Posterior cingulate gyrus (tissue), 11 donors: ENCODE measurements around the gene PUS10.

Source experiments
- DNase-seq, 10 donors: peaks; one replicate each; pipeline versions ENCODE4 v3.0.0 to v3.0.0-alpha.2; 2020 to 2021; ENCODE audit warnings: mixed read lengths in 3 of 10
- intact Hi-C: fragments of 100-400 bp; cut with DNase I; formaldehyde crosslinking; loops from one replicate; pipeline ENCODE4 v1.15.1; 2023

PUS10 gene

DNA sequence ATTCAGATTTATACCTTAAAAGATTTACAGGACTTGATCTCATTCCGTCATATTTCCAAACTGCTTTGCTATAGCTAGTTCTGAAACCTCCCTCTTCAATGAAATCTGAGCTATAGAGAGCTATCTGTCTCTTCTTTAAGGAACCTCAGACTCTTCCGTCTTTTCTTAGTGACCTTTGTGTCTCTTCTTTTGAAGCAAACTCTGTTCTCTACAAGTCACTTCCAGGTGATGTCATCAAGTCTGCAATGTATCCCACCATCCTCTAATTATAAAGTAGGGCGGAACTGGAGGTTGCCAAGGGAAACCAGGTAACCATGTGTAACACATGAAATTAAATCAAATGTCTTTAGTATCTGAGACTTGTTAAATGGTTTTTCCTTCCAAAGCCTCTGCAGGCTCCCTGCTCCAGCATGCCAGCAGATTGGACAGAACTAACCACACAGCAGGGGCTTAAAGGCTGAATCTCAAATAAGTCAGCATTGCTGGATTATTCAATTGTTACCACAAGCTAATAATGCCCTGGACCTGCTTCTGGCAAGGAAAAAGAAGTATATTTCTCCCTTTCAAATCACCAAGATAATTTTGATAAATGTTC lies 41.7 kb downstream of the PUS10 start:
- intact Hi-C loops = no loop called here
- no peak for DNase-seq

DNA sequence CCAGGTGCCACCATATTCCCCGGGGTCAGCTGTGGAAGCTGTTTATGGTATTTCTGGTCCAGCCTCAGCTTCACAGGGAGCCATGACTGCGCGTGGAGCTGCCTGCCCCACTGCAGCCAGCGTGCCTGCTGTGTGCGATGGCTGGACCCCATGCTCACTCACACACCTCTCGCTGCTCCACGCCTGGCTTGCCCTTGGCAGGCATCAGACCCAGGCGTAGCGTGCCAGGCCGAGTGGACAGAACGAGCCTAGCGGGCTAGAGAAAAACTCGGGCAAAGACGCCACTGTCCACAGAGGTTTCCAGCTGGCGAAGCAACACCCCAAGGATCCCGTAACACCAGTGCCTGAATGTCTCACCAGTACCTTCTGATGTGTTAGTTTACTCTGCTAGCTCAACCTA lies 43.4 kb downstream of the PUS10 start:
- intact Hi-C loops = no loop called here
- DNase-seq = peak in 2 of 10 donors; percentile 60 to 78

DNA sequence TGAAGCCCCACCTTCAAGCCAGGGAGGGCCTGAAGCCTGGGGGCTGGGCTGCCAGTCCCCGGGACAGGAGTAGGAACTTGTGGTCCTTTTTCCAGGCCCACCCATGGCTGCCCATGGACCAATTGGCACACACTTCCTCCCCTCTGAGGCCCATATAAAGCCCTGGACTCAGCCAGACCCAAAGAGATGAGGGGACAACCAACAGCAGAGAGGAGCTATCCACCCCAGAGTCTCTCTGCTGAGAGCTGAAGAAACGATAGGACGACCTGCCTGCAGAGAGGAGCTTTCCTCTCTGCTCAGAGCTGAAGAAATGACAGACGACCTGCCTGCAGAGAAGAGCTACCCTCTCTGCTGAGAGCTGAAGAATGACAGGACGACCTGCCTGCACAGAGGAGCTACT lies 44.4 kb downstream of the PUS10 start:
- intact Hi-C loops = no loop called here
- no peak for DNase-seq

- intact Hi-C loops = no loop called here
- DNase-seq = peak in 1 of 10 donors; percentile 65
Measured at GRCh38 chr2:60972889-60973656, 45.0 kb downstream of the PUS10 start.

DNA sequence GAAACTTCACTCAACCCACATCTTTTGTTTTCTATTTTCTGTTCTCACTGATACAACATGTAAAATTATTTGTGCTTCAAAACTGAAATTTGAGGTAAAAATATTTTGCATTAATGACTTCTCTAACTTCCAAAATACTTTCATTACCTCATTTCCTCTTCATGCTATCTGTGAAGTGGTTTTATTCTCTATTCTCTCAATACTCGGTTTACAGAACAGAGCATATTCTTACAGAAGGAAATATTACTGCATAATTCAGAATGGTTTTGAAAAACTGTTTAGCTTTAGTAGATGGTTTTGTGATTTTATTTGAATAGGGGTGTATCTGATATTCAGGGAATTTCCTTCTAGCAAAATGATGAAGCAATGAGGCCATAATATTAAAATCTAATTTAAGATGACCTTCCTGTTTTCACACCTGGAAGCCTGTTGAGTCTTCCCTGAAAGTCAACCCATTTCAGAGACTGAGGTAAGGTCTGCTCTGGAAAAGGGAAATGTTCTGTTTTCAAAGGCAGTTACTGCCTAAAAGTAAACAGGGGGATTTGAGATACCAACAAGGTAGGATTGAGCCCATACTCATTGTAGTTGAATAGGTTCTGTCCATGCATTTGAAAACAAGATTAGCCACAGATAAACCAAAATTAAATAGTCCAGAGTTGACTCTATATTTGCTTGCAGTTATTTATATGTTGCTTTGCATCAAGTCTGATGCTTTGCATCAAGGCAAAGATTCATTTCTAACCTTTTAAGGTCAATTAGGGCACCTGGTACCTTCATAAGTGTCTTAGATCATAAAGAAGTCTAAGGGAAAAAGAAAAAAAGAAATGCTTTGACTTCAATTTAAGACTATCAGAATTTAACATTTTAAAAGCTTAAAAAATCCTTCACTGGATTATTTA lies 51.3 kb downstream of the PUS10 start:
- DNase-seq = no peak
- intact Hi-C loops = no loop called here

DNA sequence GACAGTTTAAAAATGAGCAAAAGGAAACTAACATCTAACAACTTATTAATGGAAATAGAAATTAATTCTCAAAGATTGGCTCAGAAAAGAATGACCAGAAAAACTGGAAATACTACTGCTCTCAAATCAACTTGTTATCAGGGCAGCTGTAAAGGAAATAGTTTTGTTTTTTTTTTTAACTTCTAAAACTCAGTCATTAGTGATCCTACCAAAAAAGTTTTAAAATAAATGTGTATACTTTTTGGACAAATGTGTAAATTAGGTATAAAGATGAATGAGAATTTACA lies 52.6 kb downstream of the PUS10 start:
- intact Hi-C loops = no loop called here
- DNase-seq = no peak

DNA sequence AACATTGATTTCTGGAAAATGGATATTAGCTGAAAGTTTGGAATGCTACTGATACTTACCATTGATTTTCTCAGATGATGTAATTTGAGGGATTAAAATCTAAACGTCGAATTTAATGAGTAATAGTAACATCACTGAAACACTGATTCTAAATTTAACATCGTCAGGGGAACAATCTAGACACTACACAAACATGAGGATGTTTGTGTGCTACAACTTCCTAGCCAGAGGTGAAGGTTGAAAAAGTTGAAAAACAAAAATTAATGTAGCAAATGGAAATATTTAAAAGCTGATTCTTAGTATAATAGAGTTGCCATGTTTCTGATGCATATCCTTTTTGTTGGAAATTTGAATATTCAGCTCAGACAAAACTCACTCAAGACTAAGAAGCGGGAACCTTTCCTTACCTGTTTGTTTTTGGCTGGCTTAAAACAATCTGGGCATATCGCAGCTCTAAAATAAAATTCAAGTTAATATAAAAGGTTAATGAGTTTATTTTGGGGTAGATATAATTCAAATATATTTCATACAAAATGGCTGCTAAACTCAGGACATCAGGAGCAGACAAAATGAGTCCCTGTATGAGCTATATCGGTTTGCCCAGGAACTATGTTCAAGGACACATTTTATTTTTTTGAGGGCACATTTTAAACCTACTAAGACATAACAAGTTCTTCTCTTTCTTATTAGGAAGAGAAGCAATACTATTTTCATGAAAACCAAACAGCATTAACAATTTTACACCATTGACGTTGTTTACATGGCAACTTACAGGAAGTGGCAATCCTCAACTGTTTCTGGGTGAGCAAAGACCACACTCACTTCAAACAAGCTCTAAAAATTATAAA lies 53.2 kb downstream of the PUS10 start:
- no peak for DNase-seq
- intact Hi-C loops = no loop called here

- DNase-seq = no peak
- intact Hi-C loops = no loop called here
Measured at GRCh38 chr2:60963190-60963589, 54.9 kb downstream of the PUS10 start.

DNA sequence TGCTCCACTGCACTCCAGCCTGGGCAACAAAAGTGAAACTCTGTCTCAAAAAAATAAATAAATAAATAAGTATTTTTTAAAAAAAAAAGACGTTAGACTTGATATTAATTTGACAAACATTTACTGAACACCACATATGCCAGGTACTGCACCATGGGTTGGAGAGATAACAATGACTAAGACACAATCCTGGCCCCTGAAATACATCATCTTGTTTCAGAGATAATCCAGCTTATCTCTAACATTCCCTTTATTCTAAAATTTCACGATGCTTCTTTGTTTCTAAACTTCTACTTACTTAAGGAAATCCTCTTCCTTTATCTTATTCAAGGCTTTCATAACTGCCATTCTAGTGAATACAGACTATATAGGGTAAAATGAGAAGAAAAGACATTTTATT lies 55.5 kb downstream of the PUS10 start:
- DNase-seq = no peak
- intact Hi-C loops = no loop called here

GRCh38 chr2:60961457-60961856 lies 56.6 kb downstream of the PUS10 start:
- no peak for DNase-seq
- intact Hi-C loops = no loop called here

- intact Hi-C loops = no loop called here
- no peak for DNase-seq
Measured at GRCh38 chr2:60960706-60961105, 57.3 kb downstream of the PUS10 start.

GRCh38 chr2:60959501-60959900 lies 58.6 kb downstream of the PUS10 start:
- DNase-seq = peak in 1 of 10 donors; percentile 75
- intact Hi-C loops = no loop called here

DNA sequence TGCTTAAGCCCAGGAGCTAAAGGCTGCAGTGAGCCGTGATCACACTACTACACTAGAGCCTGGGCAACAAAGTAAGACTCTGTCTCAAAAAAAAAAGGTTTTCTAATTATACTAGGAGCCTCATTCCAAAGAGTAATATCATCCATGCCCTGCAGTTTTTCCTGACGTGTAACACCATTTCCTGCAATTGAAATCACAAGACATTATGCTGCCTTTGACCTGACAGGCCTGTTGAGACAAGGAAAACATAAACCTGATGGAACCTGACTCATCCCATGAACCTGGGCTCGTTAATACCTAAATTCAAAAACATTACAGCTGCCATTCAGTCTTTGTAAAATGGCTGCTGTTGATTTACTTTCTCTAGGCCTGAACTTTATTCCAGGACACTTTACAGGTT lies 59.3 kb downstream of the PUS10 start:
- intact Hi-C loops = no loop called here
- DNase-seq = no peak

DNA sequence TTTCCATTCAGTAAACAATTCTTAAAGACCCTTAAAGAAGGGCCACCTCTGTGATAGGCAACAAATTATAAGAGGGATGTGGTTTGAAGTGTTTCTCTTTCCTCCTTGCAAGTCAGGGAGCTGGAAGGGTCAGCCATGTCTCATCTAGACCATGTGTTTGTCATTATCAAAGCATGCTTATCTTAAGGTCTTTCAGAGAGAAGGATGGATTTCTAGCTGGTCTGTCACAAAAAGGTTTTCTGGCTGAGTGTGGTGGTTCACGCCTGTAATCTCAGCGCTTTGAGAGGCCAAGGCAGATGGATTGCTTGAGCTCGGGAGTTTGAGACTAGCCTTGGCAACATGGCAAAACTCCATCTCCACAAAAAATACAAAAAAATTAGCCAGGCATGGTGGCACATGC lies 59.7 kb downstream of the PUS10 start:
- intact Hi-C loops = no loop called here
- no peak for DNase-seq

GRCh38 chr2:60957643-60958042 lies 60.4 kb downstream of the PUS10 start:
- intact Hi-C loops = no loop called here
- DNase-seq = no peak

- intact Hi-C loops = no loop called here
- DNase-seq = peak in 1 of 10 donors; percentile 54
Measured at GRCh38 chr2:60957224-60957623, 60.8 kb downstream of the PUS10 start.

DNA sequence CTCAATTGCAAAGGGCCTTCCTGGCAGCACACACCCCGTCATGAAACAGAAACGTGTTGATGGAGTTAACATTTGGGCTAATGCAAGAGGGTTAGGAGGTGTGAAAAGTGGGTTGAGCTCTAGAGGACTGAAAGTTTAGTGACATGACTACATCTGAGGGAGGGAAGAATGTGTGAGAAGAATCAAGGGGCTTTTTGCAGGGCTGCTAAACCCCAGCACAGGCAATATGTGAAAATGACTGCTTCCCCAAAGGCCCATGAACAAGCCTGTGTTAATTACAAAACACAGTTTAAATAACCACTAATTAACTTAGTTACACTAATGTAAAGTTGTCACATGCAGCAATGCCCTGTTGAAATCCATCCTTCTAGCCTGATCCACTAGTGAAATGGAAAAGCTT lies 63.9 kb downstream of the PUS10 start:
- no peak for DNase-seq
- intact Hi-C loops = no loop called here

DNA sequence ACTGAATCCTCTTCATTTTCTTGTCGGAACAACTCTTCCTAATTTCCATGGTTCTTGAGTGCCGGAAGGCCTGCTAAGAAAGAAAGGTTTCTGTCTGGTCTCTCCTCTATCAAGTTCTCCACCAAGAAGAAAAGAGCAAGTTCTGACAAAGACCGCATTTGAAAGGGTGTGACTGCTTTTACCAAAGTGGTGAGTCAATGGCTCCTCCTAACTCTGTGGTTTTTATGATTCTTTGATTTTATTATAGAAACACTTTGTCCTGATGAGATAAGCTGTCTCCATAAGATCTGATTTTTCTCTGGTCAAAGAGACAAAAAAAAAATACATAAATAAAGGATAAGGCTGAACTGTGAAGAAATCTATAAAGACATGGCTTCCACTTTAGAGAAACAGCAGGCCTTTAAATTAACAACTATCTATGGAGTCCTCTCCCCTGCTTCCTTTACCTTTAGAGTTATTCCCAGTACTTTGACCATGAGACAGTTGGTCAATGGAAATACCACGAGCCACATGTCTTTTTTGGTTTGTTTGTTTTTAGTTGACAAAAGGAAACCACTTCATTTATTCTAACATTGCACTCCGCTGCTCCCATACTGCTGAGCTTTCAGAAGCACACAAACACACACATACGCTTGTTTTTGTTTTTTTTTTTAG lies 69.0 kb downstream of the PUS10 start:
- no peak for DNase-seq
- intact Hi-C loops = no loop called here

- no peak for DNase-seq
- intact Hi-C loops = no loop called here
Measured at GRCh38 chr2:60948161-60948560, 69.9 kb downstream of the PUS10 start.

- DNase-seq = no peak
- intact Hi-C loops = no loop called here
Measured at GRCh38 chr2:60947056-60947455, 71.0 kb downstream of the PUS10 start.
